Measurements from ENCODE around the gene GABRG3. TPM values are rescaled to one million over a fixed set of nuclear protein-coding genes. Genes with fewer than 3 reads are reported as not detected.

Gene GABRG3
- polyA plus RNA-seq, 1 experiment, result not detected

- no peak overlapping the region for H3K4me3 ChIP-seq (ENCODE audit: low read depth, low read length)
- no peak for TF ChIP-seq CTCF (IDR thresholded peaks at IDR 0.05; ENCODE audit: low read depth, low read length)
- H3K27me3 ChIP-seq (ENCODE audit: control insufficient read depth, insufficient read depth, low read length), result no peaks in the 10 kb centered on the region
- no peak for DNase-seq (ENCODE audit: low read depth, low spot score)
- POLR2A ChIA-PET, result no interaction called here
- H3K9me3 ChIP-seq (ENCODE audit: control insufficient read depth, insufficient read depth, low read length), result peaks cover 35% of the 10 kb centered on the region
- no peak overlapping the region for H3K27ac ChIP-seq (ENCODE audit: low read depth, low read length)
- CTCF ChIA-PET, result no interaction called here
These were observed 118.2 kb downstream of the GABRG3 start for GRCh38 chr15:27089233-27089586.

GRCh38 chr15:27089676-27090075 lies 118.7 kb downstream of the GABRG3 start:
- ChIA-PET CTCF (no interaction called here), POLR2A (no interaction called here)

GRCh38 chr15:27091270-27091940 lies 120.4 kb downstream of the GABRG3 start:
- no peak for TF ChIP-seq CTCF (IDR thresholded peaks at IDR 0.05; ENCODE audit: low read depth, low read length)
- peaks cover 39% of the 10 kb centered on the region for H3K9me3 ChIP-seq (ENCODE audit: control insufficient read depth, insufficient read depth, low read length)
- H3K4me3 ChIP-seq (ENCODE audit: low read depth, low read length), result no peak overlapping the region
- ChIA-PET POLR2A (no interaction called here), CTCF (no interaction called here)
- no peaks in the 10 kb centered on the region for H3K27me3 ChIP-seq (ENCODE audit: control insufficient read depth, insufficient read depth, low read length)
- H3K27ac ChIP-seq (ENCODE audit: low read depth, low read length), result no peak overlapping the region
- no peak for DNase-seq (ENCODE audit: low read depth, low spot score)

More at GRCh38 chr15:27089676-27090075, 118.7 kb downstream of the GABRG3 start:
- no peak for DNase-seq (ENCODE audit: low read depth, low spot score)
- H3K4me3 ChIP-seq (ENCODE audit: low read depth, low read length), result no peak overlapping the region
- no peak overlapping the region for H3K27ac ChIP-seq (ENCODE audit: low read depth, low read length)
- H3K27me3 ChIP-seq (ENCODE audit: control insufficient read depth, insufficient read depth, low read length), result no peaks in the 10 kb centered on the region
- H3K9me3 ChIP-seq (ENCODE audit: control insufficient read depth, insufficient read depth, low read length), result peaks cover 35% of the 10 kb centered on the region
- TF ChIP-seq CTCF (IDR thresholded peaks at IDR 0.05; ENCODE audit: low read depth, low read length), result no peak

GRCh38 chr15:27092390-27092789 lies 121.4 kb downstream of the GABRG3 start:
- no peak overlapping the region for H3K27ac ChIP-seq (ENCODE audit: low read depth, low read length)
- CTCF ChIA-PET, result no interaction called here

GRCh38 chr15:27094235-27094634 lies 123.3 kb downstream of the GABRG3 start:
- no peaks in the 10 kb centered on the region for H3K27me3 ChIP-seq (ENCODE audit: control insufficient read depth, insufficient read depth, low read length)
- TF ChIP-seq CTCF (IDR thresholded peaks at IDR 0.05; ENCODE audit: low read depth, low read length), result no peak
- no peak overlapping the region for H3K27ac ChIP-seq (ENCODE audit: low read depth, low read length)
- POLR2A ChIA-PET, result no interaction called here
- H3K9me3 ChIP-seq (ENCODE audit: control insufficient read depth, insufficient read depth, low read length), result peaks cover 15% of the 10 kb centered on the region
- CTCF ChIA-PET, result no interaction called here
- no peak overlapping the region for H3K4me3 ChIP-seq (ENCODE audit: low read depth, low read length)
- DNase-seq (ENCODE audit: low read depth, low spot score), result no peak

More at GRCh38 chr15:27092390-27092789, 121.4 kb downstream of the GABRG3 start:
- Histone ChIP-seq H3K4me3 (ENCODE audit: low read depth, low read length) (no peak overlapping the region), H3K27me3 (ENCODE audit: control insufficient read depth, insufficient read depth, low read length) (no peaks in the 10 kb centered on the region), H3K9me3 (ENCODE audit: control insufficient read depth, insufficient read depth, low read length) (peaks cover 33% of the 10 kb centered on the region)
- no peak for TF ChIP-seq CTCF (IDR thresholded peaks at IDR 0.05; ENCODE audit: low read depth, low read length)
- POLR2A ChIA-PET, result no interaction called here
- no peak for DNase-seq (ENCODE audit: low read depth, low spot score)

Measured in AG04450 (cell line).